ENCODE data around the gene ZACN. TPM values are rescaled to one million over a fixed set of nuclear protein-coding genes. Genes with fewer than 3 reads are reported as not detected.

The ZACN gene
- polyA plus RNA-seq, 1 of the 3 experiments (the other 2 are of a cell fraction): not detected

DNA sequence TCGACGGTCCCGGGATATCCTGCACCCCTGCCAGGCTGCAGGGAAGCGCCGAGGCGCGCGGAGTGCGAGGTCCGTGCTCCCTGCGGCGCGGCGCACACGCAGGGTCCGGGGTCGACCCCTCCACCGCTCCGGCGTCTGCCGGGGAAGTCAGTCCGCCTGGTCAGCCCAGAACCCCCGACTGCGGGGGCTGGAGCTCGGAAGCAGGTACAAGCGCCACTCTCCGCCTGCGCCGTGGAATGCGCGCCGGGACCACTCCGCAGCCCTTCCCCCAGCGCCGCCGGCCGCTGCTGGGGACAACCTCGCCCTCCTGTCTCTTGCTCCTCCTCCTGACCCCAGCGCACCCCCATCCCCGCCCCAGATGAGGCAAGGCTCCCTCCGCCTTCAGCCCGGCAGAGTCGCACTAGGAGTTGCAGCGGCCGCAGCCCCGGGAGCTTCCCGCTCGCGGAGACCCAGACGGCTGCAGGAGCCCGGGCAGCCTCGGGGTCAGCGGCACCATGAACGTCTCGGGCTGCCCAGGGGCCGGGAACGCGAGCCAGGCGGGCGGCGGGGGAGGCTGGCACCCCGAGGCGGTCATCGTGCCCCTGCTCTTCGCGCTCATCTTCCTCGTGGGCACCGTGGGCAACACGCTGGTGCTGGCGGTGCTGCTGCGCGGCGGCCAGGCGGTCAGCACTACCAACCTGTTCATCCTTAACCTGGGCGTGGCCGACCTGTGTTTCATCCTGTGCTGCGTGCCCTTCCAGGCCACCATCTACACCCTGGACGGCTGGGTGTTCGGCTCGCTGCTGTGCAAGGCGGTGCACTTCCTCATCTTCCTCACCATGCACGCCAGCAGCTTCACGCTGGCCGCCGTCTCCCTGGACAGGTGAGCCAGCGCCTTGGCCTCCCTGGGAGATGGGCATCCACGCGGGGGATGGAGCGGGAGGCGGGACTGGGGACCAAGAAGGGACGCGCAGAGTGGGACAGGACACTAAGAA, 4.3 kb upstream of the ZACN start, which contains the start of gene GALR2:
Gene GALR2, plus strand, starts transcription at position 392 of the 974 bp plus-strand sequence. Its CDS starts 103 bp downstream, at position 495.
- no peaks in the 10 kb centered on the region for H3K9me2 ChIP-seq
- ChIA-PET CTCF (interaction anchor here (0.6 to 7.8 kb wide), 11 partner anchors 8 to 204 kb away, joined by 3 to 64 read pairs (median 3); no protein-coding TSS in a partner anchor), POLR2A (no interaction called here)
- TF ChIP-seq NRF1 (IDR thresholded peaks at IDR 0.05; ENCODE audit: low read depth, low read length): no peak
- peak; percentile 11; the same call in 1 of the 2 replicates for TF ChIP-seq EZH2phosphoT487 (IDR thresholded peaks at IDR 0.05; ENCODE audit: borderline replicate concordance, low read depth)
- H3K9me3 ChIP-seq: no peaks in the 10 kb centered on the region
- H3K4me2 ChIP-seq: peak within 1 kb of the TSS; percentile 55; the same call in 1 of the 2 replicates
- no peak within 1 kb of the TSS for H2AFZ ChIP-seq (ENCODE audit: low read depth)
- H3K27ac ChIP-seq (ENCODE audit: low read depth in 2 of 2, low read length in 1 of 2): no peak within 1 kb of the TSS
- peaks cover 5% of the 10 kb centered on the region for H3F3A ChIP-seq (replicated peaks; ENCODE audit: insufficient read depth)
- DNase-seq: peak; percentile 75
- H3K79me2 ChIP-seq (ENCODE audit: insufficient read depth): peaks cover 34% of the 10 kb centered on the region
- peaks cover 14% of the 10 kb centered on the region; the same call in 1 of the 2 replicates for H4K20me1 ChIP-seq (ENCODE audit: insufficient read depth)
- no peak within 1 kb of the TSS for H3K9ac ChIP-seq
- peaks cover 63% of the 10 kb centered on the region for H3K27me3 ChIP-seq (ENCODE audit: insufficient read depth)
- H3K36me3 ChIP-seq (replicated peaks in 1 of 2; ENCODE audit: control insufficient read depth in 1 of 2, insufficient read depth in 2 of 2, low read length in 1 of 2): peaks cover 0 to 7% of the 10 kb centered on the region in 2 experiments
- 11% methylated on average over 66 of the region's 92 CpGs for WGBS (ENCODE audit: low lambda C conversion rate)
- peaks cover 0 to 30% of the 10 kb centered on the region in 2 experiments; a peak in 3 of 4 replicates for H3K4me1 ChIP-seq (ENCODE audit: control insufficient read depth in 1 of 2, insufficient read depth in 2 of 2, low read depth in 1 of 2, low read length in 1 of 2)
- no peak within 1 kb of the TSS; a peak in 1 of 4 replicates for H3K4me3 ChIP-seq (ENCODE audit: low read depth in 2 of 2, low read length in 1 of 2)

DNA sequence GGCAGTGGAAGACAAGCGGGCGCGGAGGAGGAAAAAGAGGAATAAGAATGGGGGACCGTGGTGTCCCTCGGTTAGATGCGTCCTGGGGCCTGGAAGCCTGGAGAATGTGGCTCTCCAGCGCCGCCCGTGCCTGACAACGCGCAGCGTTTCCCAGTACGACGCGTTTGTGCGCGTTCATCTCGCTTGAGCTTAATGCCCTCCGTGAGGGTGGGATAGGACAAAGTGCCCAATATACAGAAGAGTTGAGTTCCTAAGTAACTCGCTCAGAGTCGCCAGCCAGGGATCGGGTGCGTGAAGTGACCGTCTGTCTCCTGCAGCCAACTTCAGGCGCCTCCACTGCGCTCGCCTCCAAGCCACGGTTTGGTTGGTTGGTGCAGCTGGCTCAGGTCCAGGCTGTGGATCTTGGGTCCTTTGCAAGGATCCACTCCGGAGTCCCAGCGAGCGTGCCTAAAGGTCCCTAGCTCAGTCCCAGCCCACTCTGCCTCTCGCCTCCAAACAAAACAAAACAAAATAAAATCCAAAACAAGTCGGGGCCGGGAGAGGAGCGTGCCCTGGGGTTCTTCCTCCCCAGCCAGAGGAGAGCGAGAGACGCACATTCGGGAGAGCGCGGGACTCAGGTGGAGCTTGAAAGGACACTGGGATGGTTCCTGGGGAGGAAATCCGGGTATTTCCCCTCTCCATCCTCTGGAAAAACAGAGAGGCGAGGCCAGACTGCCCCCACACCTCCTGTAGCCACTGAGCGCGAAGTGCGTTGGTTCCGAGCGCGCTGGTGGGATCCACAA, 3.4 kb upstream of the ZACN start:
- DNase-seq: peak; percentile 74
- Histone ChIP-seq H3K27me3 (ENCODE audit: insufficient read depth) (peaks cover 72% of the 10 kb centered on the region), H3K4me2 (peak overlapping the region; percentile 55; the same call in 1 of the 2 replicates), H4K20me1 (ENCODE audit: insufficient read depth) (peaks cover 10% of the 10 kb centered on the region), H3K9ac (no peak overlapping the region), H3F3A (replicated peaks; ENCODE audit: insufficient read depth) (peaks cover 5% of the 10 kb centered on the region), H3K36me3 (replicated peaks in 1 of 2; ENCODE audit: control insufficient read depth in 1 of 2, insufficient read depth in 2 of 2, low read length in 1 of 2) (no peaks in the 10 kb centered on the region), H3K79me2 (ENCODE audit: insufficient read depth) (peaks cover 26% of the 10 kb centered on the region), H3K4me1 (ENCODE audit: control insufficient read depth in 1 of 2, insufficient read depth in 2 of 2, low read depth in 1 of 2, low read length in 1 of 2) (peaks cover 0 to 38% of the 10 kb centered on the region in 2 experiments; a peak in 3 of 4 replicates), H3K27ac (ENCODE audit: low read depth in 2 of 2, low read length in 1 of 2) (no peak overlapping the region), H3K9me3 (no peaks in the 10 kb centered on the region), H3K9me2 (no peaks in the 10 kb centered on the region), H2AFZ (ENCODE audit: low read depth) (no peak overlapping the region), H3K4me3 (ENCODE audit: low read depth in 2 of 2, low read length in 1 of 2) (no peak overlapping the region; a peak in 1 of 4 replicates)
- ChIA-PET CTCF (interaction anchor here (0.6 to 7.8 kb wide), 9 partner anchors 13 to 203 kb away, joined by 3 to 64 read pairs (median 3); no protein-coding TSS in a partner anchor), POLR2A (interaction anchor here (0.6 kb wide), 1 partner anchor 269 kb away, joined by 3 read pairs; no protein-coding TSS in a partner anchor)
- TF ChIP-seq RAD21 (IDR thresholded peaks at IDR 0.05; ENCODE audit: low read length) (peak; percentile 36), SMC3 (IDR thresholded peaks at IDR 0.05; ENCODE audit: low read depth, low read length) (no peak), ELF1 (IDR thresholded peaks at IDR 0.05) (no peak), EZH2phosphoT487 (IDR thresholded peaks at IDR 0.05; ENCODE audit: borderline replicate concordance, low read depth) (no peak)
- TF ChIP-seq, protein P1, sequence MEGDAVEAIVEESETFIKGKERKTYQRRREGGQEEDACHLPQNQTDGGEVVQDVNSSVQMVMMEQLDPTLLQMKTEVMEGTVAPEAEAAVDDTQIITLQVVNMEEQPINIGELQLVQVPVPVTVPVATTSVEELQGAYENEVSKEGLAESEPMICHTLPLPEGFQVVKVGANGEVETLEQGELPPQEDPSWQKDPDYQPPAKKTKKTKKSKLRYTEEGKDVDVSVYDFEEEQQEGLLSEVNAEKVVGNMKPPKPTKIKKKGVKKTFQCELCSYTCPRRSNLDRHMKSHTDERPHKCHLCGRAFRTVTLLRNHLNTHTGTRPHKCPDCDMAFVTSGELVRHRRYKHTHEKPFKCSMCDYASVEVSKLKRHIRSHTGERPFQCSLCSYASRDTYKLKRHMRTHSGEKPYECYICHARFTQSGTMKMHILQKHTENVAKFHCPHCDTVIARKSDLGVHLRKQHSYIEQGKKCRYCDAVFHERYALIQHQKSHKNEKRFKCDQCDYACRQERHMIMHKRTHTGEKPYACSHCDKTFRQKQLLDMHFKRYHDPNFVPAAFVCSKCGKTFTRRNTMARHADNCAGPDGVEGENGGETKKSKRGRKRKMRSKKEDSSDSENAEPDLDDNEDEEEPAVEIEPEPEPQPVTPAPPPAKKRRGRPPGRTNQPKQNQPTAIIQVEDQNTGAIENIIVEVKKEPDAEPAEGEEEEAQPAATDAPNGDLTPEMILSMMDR (IDR thresholded peaks at IDR 0.05): peak; percentile 22
- TF ChIP-seq, protein P2, sequence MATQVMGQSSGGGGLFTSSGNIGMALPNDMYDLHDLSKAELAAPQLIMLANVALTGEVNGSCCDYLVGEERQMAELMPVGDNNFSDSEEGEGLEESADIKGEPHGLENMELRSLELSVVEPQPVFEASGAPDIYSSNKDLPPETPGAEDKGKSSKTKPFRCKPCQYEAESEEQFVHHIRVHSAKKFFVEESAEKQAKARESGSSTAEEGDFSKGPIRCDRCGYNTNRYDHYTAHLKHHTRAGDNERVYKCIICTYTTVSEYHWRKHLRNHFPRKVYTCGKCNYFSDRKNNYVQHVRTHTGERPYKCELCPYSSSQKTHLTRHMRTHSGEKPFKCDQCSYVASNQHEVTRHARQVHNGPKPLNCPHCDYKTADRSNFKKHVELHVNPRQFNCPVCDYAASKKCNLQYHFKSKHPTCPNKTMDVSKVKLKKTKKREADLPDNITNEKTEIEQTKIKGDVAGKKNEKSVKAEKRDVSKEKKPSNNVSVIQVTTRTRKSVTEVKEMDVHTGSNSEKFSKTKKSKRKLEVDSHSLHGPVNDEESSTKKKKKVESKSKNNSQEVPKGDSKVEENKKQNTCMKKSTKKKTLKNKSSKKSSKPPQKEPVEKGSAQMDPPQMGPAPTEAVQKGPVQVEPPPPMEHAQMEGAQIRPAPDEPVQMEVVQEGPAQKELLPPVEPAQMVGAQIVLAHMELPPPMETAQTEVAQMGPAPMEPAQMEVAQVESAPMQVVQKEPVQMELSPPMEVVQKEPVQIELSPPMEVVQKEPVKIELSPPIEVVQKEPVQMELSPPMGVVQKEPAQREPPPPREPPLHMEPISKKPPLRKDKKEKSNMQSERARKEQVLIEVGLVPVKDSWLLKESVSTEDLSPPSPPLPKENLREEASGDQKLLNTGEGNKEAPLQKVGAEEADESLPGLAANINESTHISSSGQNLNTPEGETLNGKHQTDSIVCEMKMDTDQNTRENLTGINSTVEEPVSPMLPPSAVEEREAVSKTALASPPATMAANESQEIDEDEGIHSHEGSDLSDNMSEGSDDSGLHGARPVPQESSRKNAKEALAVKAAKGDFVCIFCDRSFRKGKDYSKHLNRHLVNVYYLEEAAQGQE (IDR thresholded peaks at IDR 0.05; ENCODE audit: low read depth, low read length): no peak
- TF ChIP-seq, protein P3, sequence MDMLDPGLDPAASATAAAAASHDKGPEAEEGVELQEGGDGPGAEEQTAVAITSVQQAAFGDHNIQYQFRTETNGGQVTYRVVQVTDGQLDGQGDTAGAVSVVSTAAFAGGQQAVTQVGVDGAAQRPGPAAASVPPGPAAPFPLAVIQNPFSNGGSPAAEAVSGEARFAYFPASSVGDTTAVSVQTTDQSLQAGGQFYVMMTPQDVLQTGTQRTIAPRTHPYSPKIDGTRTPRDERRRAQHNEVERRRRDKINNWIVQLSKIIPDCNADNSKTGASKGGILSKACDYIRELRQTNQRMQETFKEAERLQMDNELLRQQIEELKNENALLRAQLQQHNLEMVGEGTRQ (IDR thresholded peaks at IDR 0.05; ENCODE audit: borderline replicate concordance, low read depth, low read length): no peak
- 6% methylated on average over 46 of the region's 48 CpGs for WGBS (ENCODE audit: low lambda C conversion rate)
